SK-N-SH treated with all-trans-retinoic acid at 6 μM for 48 hours (cell line): Measurements from ENCODE around the gene CRAT.

Source experiments
- ATAC-seq: fragments of 200-7000 bp; cut with Tn5 transposase; 3 replicates; pipeline ENCODE4 v1.9.1; 2020; ENCODE audit warnings: mild to moderate bottlenecking, moderate library complexity
- ARNTL ChIP-seq: fragments of 450-650 bp; formaldehyde crosslinking; IDR thresholded peaks from 2 replicates; pipeline ENCODE4 v1.5.0; 2020; ENCODE audit warnings: low read depth, mild to moderate bottlenecking, moderate library complexity, borderline replicate concordance
- CSDC2 ChIP-seq: fragments of 250-450 bp; sonication (Bioruptor Pico); IDR thresholded peaks from 2 replicates; pipeline ENCODE4 v1.5.0; 2020; ENCODE audit warnings: mild to moderate bottlenecking, moderate library complexity
- CSRNP3 ChIP-seq: fragments of 250-450 bp; sonication (Bioruptor Pico); IDR thresholded peaks from 2 replicates; pipeline ENCODE4 v1.5.1; 2021; ENCODE audit warnings: mild to moderate bottlenecking, moderate library complexity
- ESRRG ChIP-seq: fragments of 250-450 bp; sonication (Bioruptor Pico); IDR thresholded peaks from 2 replicates; pipeline ENCODE4 v1.6.1; 2021; ENCODE audit warnings: mild to moderate bottlenecking
- GLIS3 ChIP-seq: fragments of 250-450 bp; sonication (Bioruptor Pico); IDR thresholded peaks from 2 replicates; pipeline ENCODE4 v1.5.0; 2020; ENCODE audit warnings: mild to moderate bottlenecking, moderate library complexity
- ISL1 ChIP-seq: fragments of 250-450 bp; sonication (Bioruptor Pico); IDR thresholded peaks from 2 replicates; pipeline ENCODE4 v2.1.2; 2022; ENCODE audit warnings: mild to moderate bottlenecking, moderate library complexity
- OSR1 ChIP-seq: fragments of 250-450 bp; sonication (Bioruptor Pico); IDR thresholded peaks from 2 replicates; pipeline ENCODE4 v1.8.0; 2022; ENCODE audit warnings: moderate library complexity, mild to moderate bottlenecking, inconsistent platforms
- POU6F1 ChIP-seq: fragments of 250-450 bp; sonication (Bioruptor Pico); IDR thresholded peaks from 2 replicates; pipeline ENCODE4 v1.8.0; 2021; ENCODE audit warnings: low read depth, mild to moderate bottlenecking, moderate library complexity, borderline replicate concordance
- PPARA ChIP-seq: fragments of 250-450 bp; sonication (Bioruptor Pico); IDR thresholded peaks from 2 replicates; pipeline ENCODE4 v1.5.0; 2020; ENCODE audit warnings: mild to moderate bottlenecking, borderline replicate concordance
- SNAI2 ChIP-seq: fragments of 250-450 bp; sonication (Bioruptor Pico); IDR thresholded peaks from 2 replicates; pipeline ENCODE4 v1.5.0; 2020; ENCODE audit warnings: mild to moderate bottlenecking, moderate library complexity
- TCF4 ChIP-seq: fragments of 250-450 bp; sonication (Bioruptor Pico); IDR thresholded peaks from 2 replicates; pipeline ENCODE4 v1.8.0; 2021; ENCODE audit warnings: mild to moderate bottlenecking, moderate library complexity, borderline replicate concordance
- TOX ChIP-seq: fragments of 250-450 bp; sonication (Bioruptor Pico); IDR thresholded peaks from 2 replicates; pipeline ENCODE4 v1.8.0; 2021; ENCODE audit warnings: mild to moderate bottlenecking, moderate library complexity, borderline replicate concordance
- TSHZ2 ChIP-seq: fragments of 250-450 bp; sonication (Bioruptor Pico); IDR thresholded peaks from 2 replicates; pipeline ENCODE4 v1.5.0; 2020; ENCODE audit warnings: mild to moderate bottlenecking, moderate library complexity
- ZC3H10 ChIP-seq: fragments of 250-450 bp; sonication (Bioruptor Pico); IDR thresholded peaks from 2 replicates; pipeline ENCODE4 v1.5.1; 2021; ENCODE audit warnings: mild to moderate bottlenecking, moderate library complexity
- ZFP3 ChIP-seq: fragments of 250-450 bp; sonication (Bioruptor Pico); IDR thresholded peaks from 2 replicates; pipeline ENCODE4 v1.5.0; 2020; ENCODE audit warnings: mild to moderate bottlenecking, moderate library complexity
- ZFP30 ChIP-seq: fragments of 450-650 bp; formaldehyde crosslinking; IDR thresholded peaks from 2 replicates; pipeline ENCODE4 v1.5.0; 2022; ENCODE audit warnings: mild to moderate bottlenecking, moderate library complexity
- ZNF565 ChIP-seq: fragments of 450-650 bp; formaldehyde crosslinking; conservative IDR thresholded peaks from 2 replicates; pipeline ENCODE4 v1.5.0; 2020; ENCODE audit warnings: low read depth, mild to moderate bottlenecking, moderate library complexity
- ZNF70 ChIP-seq: fragments of 450-650 bp; formaldehyde crosslinking; IDR thresholded peaks from 2 replicates; pipeline ENCODE4 v1.5.0; 2020; ENCODE audit warnings: mild to moderate bottlenecking, moderate library complexity
- ZNF8 ChIP-seq: fragments of 450-650 bp; formaldehyde crosslinking; IDR thresholded peaks from 2 replicates; pipeline ENCODE4 v1.5.0; 2020; ENCODE audit warnings: mild to moderate bottlenecking, moderate library complexity
- TF ChIP-seq, protein P1 (sequence below): fragments of 250-450 bp; sonication (Bioruptor Pico); IDR thresholded peaks from 2 replicates; pipeline ENCODE4 v1.8.0; 2020; ENCODE audit warnings: mild to moderate bottlenecking, moderate library complexity, borderline replicate concordance
- TF ChIP-seq, protein P2 (sequence below): fragments of 250-450 bp; sonication (Bioruptor Pico); IDR thresholded peaks from 2 replicates; pipeline ENCODE4 v1.5.1; 2020; ENCODE audit warnings: low read depth, mild to moderate bottlenecking, moderate library complexity

Gene CRAT

GRCh38 chr9:129075996-129076639, 34.5 kb downstream of the CRAT start (continued):
- no peak for TF ChIP-seq CSRNP3
- no peak for TF ChIP-seq ZNF565
- no peak for TF ChIP-seq SNAI2 (CRISPR knock-in tag)
- no peak for TF ChIP-seq ARNTL (CRISPR knock-in tag)
- TF ChIP-seq, protein P1, sequence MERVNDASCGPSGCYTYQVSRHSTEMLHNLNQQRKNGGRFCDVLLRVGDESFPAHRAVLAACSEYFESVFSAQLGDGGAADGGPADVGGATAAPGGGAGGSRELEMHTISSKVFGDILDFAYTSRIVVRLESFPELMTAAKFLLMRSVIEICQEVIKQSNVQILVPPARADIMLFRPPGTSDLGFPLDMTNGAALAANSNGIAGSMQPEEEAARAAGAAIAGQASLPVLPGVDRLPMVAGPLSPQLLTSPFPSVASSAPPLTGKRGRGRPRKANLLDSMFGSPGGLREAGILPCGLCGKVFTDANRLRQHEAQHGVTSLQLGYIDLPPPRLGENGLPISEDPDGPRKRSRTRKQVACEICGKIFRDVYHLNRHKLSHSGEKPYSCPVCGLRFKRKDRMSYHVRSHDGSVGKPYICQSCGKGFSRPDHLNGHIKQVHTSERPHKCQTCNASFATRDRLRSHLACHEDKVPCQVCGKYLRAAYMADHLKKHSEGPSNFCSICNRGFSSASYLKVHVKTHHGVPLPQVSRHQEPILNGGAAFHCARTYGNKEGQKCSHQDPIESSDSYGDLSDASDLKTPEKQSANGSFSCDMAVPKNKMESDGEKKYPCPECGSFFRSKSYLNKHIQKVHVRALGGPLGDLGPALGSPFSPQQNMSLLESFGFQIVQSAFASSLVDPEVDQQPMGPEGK (CRISPR knock-in tag) = no peak
- TF ChIP-seq POU6F1 (CRISPR knock-in tag) = no peak
- TF ChIP-seq ZNF70 = no peak

DNA sequence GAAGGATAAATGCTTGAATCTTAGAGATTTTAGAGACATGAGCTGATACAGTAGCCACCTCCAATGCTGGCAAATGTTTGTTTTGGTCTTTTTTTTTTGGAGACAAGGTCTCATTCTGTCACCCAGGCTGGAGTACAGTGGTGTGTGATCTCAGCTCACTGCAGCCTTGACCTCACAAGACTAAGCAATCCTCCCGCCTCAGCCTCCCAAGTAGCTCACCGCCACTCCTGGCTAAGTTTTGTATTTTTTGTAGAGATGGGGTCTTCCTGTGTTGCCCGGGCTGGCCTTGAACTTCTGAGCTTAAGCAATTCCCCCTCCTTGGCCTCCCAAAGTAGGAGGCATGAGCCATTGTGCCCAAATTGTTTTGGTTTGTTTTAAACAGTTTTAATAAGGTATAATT, 36.5 kb downstream of the CRAT start:
- no peak for ATAC-seq
- no peak for TF ChIP-seq POU6F1 (CRISPR knock-in tag)
- no peak for TF ChIP-seq TOX
- no peak for TF ChIP-seq SNAI2 (CRISPR knock-in tag)
- TF ChIP-seq TCF4 = no peak
- no peak for TF ChIP-seq ZNF70
- TF ChIP-seq ZNF565 = no peak
- TF ChIP-seq GLIS3 (CRISPR knock-in tag) = no peak
- no peak for TF ChIP-seq ARNTL (CRISPR knock-in tag)
- TF ChIP-seq ZFP30 (CRISPR knock-in tag) = no peak
- no peak for TF ChIP-seq CSRNP3
- no peak for TF ChIP-seq ESRRG (CRISPR knock-in tag)
- no peak for TF ChIP-seq ISL1 (CRISPR knock-in tag)
- no peak for TF ChIP-seq ZFP3 (CRISPR knock-in tag)
- TF ChIP-seq ZNF8 (CRISPR knock-in tag) = no peak
- TF ChIP-seq, protein P2, sequence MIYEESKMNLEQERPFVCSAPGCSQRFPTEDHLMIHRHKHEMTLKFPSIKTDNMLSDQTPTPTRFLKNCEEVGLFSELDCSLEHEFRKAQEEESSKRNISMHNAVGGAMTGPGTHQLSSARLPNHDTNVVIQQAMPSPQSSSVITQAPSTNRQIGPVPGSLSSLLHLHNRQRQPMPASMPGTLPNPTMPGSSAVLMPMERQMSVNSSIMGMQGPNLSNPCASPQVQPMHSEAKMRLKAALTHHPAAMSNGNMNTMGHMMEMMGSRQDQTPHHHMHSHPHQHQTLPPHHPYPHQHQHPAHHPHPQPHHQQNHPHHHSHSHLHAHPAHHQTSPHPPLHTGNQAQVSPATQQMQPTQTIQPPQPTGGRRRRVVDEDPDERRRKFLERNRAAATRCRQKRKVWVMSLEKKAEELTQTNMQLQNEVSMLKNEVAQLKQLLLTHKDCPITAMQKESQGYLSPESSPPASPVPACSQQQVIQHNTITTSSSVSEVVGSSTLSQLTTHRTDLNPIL = no peak
- no peak for TF ChIP-seq PPARA (CRISPR knock-in tag)
- no peak for TF ChIP-seq OSR1 (CRISPR knock-in tag)
- no peak for TF ChIP-seq TSHZ2
- TF ChIP-seq ZC3H10 (CRISPR knock-in tag) = no peak
- no peak for TF ChIP-seq CSDC2
